NCI-H2107 (cell line): ENCODE measurements around the gene CLPTM1L.

Experiments
- DNase-seq: peaks from one replicate; lab custom pipeline; 2025; lab: John Stamatoyannopoulos, UW

The CLPTM1L gene

GRCh38 chr5:1344975-1345838 is at the start of gene CLPTM1L:
Gene CLPTM1L (minus strand): TSS chr5:1345099. CDS start chr5:1344841, 258 bp downstream.
- peak; percentile 89 for DNase-seq

GRCh38 chr5:1393571-1394501 is 48.9 kb upstream of the CLPTM1L start:
- DNase-seq: no peak

GRCh38 chr5:1392801-1393565 is 48.1 kb upstream of the CLPTM1L start:
- no peak for DNase-seq

GRCh38 chr5:1392261-1392660 is 47.4 kb upstream of the CLPTM1L start:
- no peak for DNase-seq

- no peak for DNase-seq
These were observed 46.8 kb upstream of the CLPTM1L start for GRCh38 chr5:1391691-1392090.

GRCh38 chr5:1390861-1391600 is 46.1 kb upstream of the CLPTM1L start:
- no peak for DNase-seq

- no peak for DNase-seq
These were observed 45.4 kb upstream of the CLPTM1L start for GRCh38 chr5:1390333-1390732.

- DNase-seq: no peak
These were observed 43.6 kb upstream of the CLPTM1L start for GRCh38 chr5:1388383-1388967.

- no peak for DNase-seq
These were observed 43.0 kb upstream of the CLPTM1L start for GRCh38 chr5:1387876-1388275.

- no peak for DNase-seq
These were observed 42.3 kb upstream of the CLPTM1L start for GRCh38 chr5:1387059-1387755.

- peak; percentile 57 for DNase-seq
These were observed 41.4 kb upstream of the CLPTM1L start for GRCh38 chr5:1386274-1386717.

- DNase-seq: peak; percentile 90
These were observed 40.7 kb upstream of the CLPTM1L start for GRCh38 chr5:1385395-1386273.

- DNase-seq: no peak
These were observed 39.6 kb upstream of the CLPTM1L start for GRCh38 chr5:1384521-1384920.

- no peak for DNase-seq
These were observed 39.0 kb upstream of the CLPTM1L start for GRCh38 chr5:1383886-1384401.

- DNase-seq: no peak
These were observed 38.4 kb upstream of the CLPTM1L start for GRCh38 chr5:1383344-1383743.

GRCh38 chr5:1382248-1382700 is 37.4 kb upstream of the CLPTM1L start:
- DNase-seq: no peak

- no peak for DNase-seq
These were observed 36.7 kb upstream of the CLPTM1L start for GRCh38 chr5:1381370-1382247.

- no peak for DNase-seq
These were observed 36.0 kb upstream of the CLPTM1L start for GRCh38 chr5:1380910-1381309.
